Cerebellar nuclear complex (tissue), 1 donor: ENCODE data around the gene ELOVL5.
"Not testable (repeated sequence)": the region's sequence is repeated elsewhere in the genome, so short reads cannot be mapped to it uniquely, and the experiment has no call there.

ENCODE experiments used
- DNase-seq, 2 experiments: peaks; one replicate each; lab custom pipeline; 2025; lab: John Stamatoyannopoulos, UW

Gene ELOVL5

DNA sequence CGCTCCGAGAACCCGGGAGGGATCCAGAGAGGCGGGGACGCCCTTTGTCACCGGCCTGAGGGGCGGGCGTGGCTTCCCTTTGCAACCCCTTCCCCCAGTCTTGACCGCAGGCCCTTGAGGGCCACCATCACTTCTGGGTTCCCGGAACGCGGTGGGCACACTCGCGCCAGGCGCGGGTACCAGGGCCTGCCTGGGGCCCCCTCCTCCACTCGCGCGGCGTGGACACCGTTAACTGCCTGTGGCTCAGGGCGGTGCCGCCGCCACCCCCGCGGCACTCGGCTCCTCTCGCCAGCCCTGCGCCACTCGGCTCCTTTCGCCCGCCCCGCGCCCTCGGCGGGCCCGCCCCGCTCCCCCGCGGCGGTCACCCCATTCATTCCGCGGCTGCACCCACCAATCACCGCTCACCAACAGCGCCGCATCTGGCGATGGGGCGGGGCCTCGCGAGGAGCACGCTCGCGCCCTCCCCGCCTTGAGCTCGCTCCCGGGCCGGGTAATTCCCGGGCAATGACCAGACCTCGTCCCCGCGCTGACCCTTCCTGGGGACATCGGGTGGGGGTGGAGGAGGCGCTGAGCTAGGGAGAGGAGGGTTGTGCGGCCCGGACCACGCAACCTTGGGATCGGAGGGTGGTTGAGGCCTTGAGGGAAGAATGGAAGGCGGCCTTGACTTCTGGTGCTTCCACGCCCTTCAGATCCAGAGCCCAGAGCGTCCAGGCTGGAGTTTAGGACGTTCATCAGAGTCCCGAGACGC is 10.5 kb upstream of the ELOVL5 start:
- peak; percentile 66 to 79 for DNase-seq

DNA sequence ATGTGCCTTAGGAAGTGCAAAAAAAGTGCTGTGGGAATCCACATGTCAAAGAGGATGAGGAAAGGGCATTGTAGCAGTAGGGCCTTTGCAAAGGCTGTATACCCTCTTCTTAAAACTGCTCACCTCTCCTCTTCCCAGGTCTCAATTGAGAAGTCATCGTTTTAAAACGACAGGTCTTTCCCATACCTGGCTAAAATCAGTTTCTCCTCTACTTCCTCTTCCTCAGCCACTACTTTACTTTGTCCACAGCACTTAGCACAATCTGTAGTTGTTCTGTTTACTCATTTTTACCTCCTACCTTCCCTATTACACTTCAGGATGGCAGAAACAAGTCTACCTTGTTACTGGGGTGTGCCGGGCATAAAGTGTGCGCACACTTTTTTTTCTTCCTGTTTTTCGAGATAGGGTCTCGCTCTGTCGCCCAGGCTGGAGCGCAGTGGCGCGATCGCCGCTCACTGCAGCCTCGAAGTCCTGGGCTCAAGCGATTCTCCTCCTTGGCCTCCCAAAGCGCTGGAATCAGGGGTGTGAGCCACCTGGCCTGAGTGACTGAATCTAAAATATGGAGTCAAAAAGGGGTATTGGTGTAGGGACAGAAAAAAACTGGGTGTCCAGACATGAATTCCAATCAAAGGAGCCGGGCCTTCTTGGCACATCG is 9.8 kb upstream of the ELOVL5 start:
- DNase-seq = no peak

GRCh38 chr6:53357576-53358360 is 9.0 kb upstream of the ELOVL5 start:
- DNase-seq = no peak

DNA sequence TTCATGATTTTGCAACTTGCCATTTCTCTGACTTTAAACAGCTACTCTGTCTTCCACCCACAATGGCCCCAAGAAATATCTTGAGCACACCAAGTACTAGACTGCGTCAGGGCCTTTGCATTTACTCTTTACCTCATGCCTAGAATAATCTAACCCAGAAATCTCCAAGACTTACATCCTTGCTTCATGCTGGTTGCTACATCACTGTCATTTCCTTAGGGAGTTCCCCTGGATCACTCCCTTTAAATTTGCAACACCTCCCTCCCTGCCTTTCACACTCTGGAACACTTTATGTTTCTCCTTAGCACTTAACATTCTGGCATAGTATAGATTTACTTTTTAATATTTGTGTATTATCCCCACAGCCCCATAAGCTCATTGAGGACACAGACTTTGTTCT is 4.9 kb upstream of the ELOVL5 start:
- no peak for DNase-seq

- no peak for DNase-seq
Measured at GRCh38 chr6:53352360-53352759, 3.6 kb upstream of the ELOVL5 start.

GRCh38 chr6:53349209-53349693 is 501 bp upstream of the ELOVL5 start:
- DNase-seq = no peak

DNA sequence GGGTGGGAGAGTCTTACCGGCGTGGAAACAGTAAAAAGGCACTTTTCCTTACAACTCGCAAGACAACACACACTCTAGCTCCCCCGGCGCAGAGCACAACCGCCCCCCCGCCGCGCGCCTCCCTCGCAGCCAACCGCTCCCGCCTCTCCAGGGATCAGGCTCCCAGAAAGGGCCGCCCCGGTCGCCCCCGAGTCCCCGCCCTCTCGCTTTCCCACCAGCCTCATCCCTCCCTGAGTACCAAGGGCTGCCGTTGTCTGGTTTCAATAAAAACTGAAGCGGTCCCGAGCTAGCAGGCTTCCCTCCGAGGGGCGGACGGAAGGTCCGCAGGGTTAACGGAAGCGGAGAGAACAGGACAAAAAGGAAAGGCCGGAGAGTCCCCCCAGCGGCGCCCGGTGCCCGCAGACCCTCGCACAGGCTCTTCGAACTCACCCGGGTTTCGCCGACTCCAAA is 804 bp downstream of the ELOVL5 start:
- no peak for DNase-seq

GRCh38 chr6:53347250-53347920 is 1.4 kb downstream of the ELOVL5 start:
- DNase-seq = peak in 1 of 2 experiments; percentile 15

DNA sequence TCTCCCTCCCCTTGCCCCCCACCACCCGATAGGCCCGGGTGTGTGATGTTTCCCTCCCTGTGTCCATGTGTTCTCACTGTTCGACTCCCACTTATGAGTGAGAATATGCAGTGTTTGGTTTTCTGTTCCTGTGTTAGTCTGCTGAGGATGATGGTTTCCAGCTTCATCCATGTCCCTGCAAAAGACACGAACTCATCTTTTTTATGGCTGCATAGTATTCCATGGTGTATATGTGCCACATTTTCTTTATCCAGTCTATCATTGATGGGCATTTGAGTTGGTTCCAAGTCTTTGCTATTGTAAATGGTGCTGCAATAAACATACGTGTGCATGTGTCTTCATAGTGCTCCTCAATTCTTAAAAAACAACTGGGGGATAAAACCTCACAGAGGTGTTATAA is 2.7 kb downstream of the ELOVL5 start:
- DNase-seq = not testable (repeated sequence)

GRCh38 chr6:53344969-53345368 is 3.8 kb downstream of the ELOVL5 start:
- no peak for DNase-seq

- DNase-seq = no peak
Measured at GRCh38 chr6:53343092-53343491, 5.7 kb downstream of the ELOVL5 start.

DNA sequence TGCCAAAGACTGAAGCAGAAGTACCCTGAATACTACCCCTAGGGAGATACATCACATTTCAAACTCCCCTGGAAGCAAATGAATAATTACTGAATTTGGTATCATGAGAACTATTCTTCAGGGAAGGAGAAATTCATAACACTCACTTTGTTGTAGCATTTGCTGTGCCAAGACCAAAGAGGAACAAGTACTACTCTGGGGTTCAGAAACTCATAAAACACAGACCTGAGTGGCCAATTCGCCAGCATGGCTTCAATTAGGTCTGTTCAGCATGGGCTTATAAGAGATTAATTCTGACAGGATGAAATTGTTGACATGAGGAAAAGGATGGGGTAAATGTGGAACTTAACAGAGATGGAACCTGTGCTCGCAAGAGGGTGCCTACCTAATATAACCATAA is 6.5 kb downstream of the ELOVL5 start:
- DNase-seq = no peak

- no peak for DNase-seq
Measured at GRCh38 chr6:53340536-53340935, 8.2 kb downstream of the ELOVL5 start.

DNA sequence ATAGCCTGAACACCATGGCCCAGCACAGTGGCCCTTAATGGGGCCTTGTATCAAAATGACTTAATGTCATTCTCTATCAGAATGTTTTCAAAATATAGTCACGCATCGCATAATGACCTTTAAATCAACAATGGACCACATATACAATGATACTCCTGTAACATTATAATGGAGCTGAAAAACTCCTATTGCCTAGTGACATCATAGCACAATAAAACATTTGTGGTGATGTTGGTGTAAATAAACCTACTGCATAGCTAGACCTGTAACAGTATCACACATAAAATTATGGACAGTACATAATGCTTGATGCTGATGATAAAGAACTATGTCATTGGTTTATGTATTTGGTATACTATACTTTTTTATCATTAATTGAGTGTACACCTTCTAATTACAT is 9.3 kb downstream of the ELOVL5 start:
- no peak for DNase-seq

- DNase-seq = no peak
Measured at GRCh38 chr6:53338304-53338703, 10.4 kb downstream of the ELOVL5 start.

- no peak for DNase-seq
Measured at GRCh38 chr6:53336070-53336469, 12.7 kb downstream of the ELOVL5 start.

DNA sequence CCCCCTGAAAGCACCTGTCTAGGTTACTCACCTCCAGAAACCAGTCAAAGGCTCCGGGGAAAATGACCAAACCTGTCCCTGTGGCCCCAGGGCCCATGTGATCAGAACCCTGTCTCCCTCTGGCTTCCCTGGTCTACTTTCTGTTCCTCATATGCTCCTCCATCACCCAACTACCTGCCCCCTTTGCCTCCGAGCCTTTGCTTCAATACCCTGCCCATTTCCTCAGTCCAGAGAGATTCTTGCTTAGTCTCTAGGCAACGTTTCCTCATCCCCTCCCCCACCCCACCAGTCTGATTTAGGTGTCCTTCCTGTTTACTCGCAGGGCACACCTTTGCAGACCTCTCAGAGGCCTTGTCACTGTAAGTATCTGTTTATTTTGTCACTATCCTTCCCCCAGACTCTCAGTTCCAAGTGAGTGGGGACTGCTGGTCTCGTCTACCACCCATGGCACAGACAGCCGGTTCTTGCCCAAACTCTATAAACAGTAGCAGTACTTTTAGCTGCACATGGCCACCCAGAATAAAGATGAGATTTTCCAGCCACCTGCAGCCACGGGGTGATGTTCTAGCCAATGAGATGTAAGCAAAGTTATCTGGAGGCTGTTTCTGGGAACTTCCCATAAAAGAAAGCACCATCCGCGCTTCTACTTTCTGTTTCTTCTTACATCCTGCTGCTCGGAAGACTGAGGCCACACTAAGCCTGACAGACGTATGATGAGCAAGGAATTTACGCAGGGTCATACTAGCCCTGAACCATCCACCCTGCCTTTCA is 13.3 kb downstream of the ELOVL5 start:
- no peak for DNase-seq

- DNase-seq = no peak
Measured at GRCh38 chr6:53333439-53334408, 15.0 kb downstream of the ELOVL5 start.

GRCh38 chr6:53331678-53332077 is 17.1 kb downstream of the ELOVL5 start:
- no peak for DNase-seq

GRCh38 chr6:53330137-53330536 is 18.6 kb downstream of the ELOVL5 start:
- no peak for DNase-seq
